ENCODE measurements around the gene GUK1.
"Not testable (repeated sequence)": the region's sequence is repeated elsewhere in the genome, so short reads cannot be mapped to it uniquely, and the experiment has no call there.

The GUK1 gene

GRCh38 chr1:228178737-228179684 is 38.9 kb downstream of the GUK1 start:
- no peak for DNase-seq

GRCh38 chr1:228180271-228180958 is 40.3 kb downstream of the GUK1 start:
- DNase-seq = no peak

GRCh38 chr1:228180959-228181644 is 41.0 kb downstream of the GUK1 start:
- DNase-seq = no peak

GRCh38 chr1:228181645-228182034 is 41.6 kb downstream of the GUK1 start:
- DNase-seq = no peak

GRCh38 chr1:228182296-228183030 is 42.4 kb downstream of the GUK1 start:
- DNase-seq = no peak

GRCh38 chr1:228184152-228184551 is 44.1 kb downstream of the GUK1 start:
- DNase-seq = no peak

- DNase-seq = no peak
Measured at GRCh38 chr1:228185641-228185965, 45.5 kb downstream of the GUK1 start.

GRCh38 chr1:228188249-228188648 is 48.2 kb downstream of the GUK1 start:
- not testable (repeated sequence) for DNase-seq

GRCh38 chr1:228190182-228190581 is 50.1 kb downstream of the GUK1 start:
- DNase-seq = no peak

GRCh38 chr1:228190778-228191177 is 50.7 kb downstream of the GUK1 start:
- DNase-seq = no peak

- no peak for DNase-seq
Measured at GRCh38 chr1:228194436-228194835, 54.4 kb downstream of the GUK1 start.

GRCh38 chr1:228194921-228195812 is 55.1 kb downstream of the GUK1 start:
- no peak for DNase-seq

- DNase-seq = no peak
Measured at GRCh38 chr1:228197555-228198147, 57.6 kb downstream of the GUK1 start.

All from right forelimb (tissue), 1 donor.